Measurements from ENCODE around the gene OVCA2.

DNA sequence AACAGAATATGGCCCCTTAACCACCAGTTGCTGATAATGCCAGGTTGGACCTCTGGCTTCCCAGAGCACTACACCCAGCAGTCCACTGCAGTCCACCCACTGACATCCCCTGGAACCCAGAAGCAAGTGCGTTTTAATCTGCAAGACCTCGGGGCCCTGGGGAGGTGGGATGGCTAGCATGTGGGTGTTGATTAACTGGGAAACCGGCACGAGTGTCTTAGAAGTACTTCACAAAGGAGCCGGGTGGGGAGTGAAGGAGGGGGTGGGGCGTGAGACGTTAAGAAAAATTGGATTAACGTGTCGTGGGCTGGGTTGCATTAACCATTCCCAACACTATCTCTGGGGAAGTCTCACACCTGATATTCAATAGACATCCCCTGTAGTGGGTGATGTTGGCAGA lies 7.0 kb downstream of the OVCA2 start:
- TF ChIP-seq POLR2AphosphoS5 (IDR thresholded peaks at IDR 0.05; ENCODE audit: low read depth, low read length), result no peak
- TF ChIP-seq, protein P1, sequence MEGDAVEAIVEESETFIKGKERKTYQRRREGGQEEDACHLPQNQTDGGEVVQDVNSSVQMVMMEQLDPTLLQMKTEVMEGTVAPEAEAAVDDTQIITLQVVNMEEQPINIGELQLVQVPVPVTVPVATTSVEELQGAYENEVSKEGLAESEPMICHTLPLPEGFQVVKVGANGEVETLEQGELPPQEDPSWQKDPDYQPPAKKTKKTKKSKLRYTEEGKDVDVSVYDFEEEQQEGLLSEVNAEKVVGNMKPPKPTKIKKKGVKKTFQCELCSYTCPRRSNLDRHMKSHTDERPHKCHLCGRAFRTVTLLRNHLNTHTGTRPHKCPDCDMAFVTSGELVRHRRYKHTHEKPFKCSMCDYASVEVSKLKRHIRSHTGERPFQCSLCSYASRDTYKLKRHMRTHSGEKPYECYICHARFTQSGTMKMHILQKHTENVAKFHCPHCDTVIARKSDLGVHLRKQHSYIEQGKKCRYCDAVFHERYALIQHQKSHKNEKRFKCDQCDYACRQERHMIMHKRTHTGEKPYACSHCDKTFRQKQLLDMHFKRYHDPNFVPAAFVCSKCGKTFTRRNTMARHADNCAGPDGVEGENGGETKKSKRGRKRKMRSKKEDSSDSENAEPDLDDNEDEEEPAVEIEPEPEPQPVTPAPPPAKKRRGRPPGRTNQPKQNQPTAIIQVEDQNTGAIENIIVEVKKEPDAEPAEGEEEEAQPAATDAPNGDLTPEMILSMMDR (IDR thresholded peaks at IDR 0.05), result no peak
- TF ChIP-seq TCF7L2 (IDR thresholded peaks at IDR 0.05; ENCODE audit: low read depth, low read length), result no peak
